IPS-18c (cell line): ENCODE measurements around the gene MRGPRG.

ENCODE experiments used
- H3K4me3 ChIP-seq: 2 replicates; pipeline ENCODE4 v1.7.0; 2013; ENCODE audit warnings: low read depth, mild to moderate bottlenecking, low read length, moderate library complexity; ENCODE audit not compliant: insufficient read depth
- H3K9me3 ChIP-seq: one replicate; pipeline ENCODE4 v1.6.1; 2013; ENCODE audit warnings: mild to moderate bottlenecking, low read length, moderate library complexity; ENCODE audit not compliant: control insufficient read depth, insufficient read depth

The MRGPRG gene

GRCh38 chr11:3200388-3201111 is 18.1 kb downstream of the MRGPRG start:
- H3K9me3 ChIP-seq: no peaks in the 10 kb centered on the region
- H3K4me3 ChIP-seq: no peak overlapping the region

DNA sequence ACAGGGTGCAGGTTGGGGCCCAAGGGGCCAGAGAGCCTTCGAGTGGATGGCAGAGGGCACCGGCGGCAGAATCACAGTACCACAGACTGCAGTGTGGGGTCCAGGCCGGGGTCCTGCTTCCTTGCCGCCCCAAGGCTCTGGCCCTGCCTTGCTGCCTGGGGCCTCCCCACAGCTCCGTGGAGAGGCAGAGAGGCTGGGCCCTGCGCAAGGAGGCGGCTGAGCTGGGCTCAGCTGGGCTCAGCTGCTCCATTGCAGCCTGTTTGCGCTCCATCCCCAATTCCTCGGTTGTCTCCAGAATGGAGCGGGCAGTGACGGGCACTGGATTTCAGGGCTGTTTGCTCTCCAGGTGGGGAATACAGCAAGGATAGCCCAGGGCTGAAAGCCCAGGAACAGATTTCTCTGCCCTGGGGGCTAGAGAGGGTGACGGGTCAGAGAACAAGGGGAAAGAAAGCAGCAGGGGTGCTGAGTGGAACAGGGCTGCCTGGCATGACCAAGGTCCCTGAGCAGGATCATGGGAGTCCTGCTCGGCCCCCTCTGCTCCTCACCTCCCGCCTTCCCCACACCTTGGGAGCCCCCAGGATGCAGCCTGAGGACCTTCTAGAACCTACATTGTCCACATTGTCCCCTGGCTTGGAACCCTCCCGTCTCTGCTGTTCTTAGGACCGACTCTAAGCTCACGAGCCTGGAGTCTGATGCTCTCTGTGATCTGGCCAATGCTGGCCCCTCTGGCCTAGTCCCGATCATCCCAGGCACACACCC is 18.9 kb downstream of the MRGPRG start:
- Histone ChIP-seq H3K4me3 (no peak overlapping the region), H3K9me3 (no peaks in the 10 kb centered on the region)

DNA sequence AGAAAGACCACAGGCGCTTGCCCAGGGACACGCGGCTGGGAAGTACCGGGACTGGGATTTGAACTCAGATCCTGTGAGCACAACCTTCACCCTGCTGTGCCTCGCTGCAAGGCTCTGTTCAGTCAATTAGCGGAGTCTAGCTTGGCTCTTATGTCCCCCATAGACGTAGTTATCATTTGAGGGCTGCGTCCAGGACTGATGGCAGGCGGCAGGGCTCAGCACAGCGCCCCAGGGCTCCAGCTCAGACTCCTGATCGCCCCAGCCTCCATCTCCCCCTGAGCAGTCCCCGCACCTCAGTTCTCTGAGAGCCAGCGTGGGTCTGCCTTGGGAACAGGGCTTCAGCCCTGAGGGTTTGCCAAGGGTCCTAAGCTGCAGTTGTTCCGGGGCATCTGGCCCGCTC is 19.8 kb downstream of the MRGPRG start:
- H3K4me3 ChIP-seq: no peak overlapping the region
- H3K9me3 ChIP-seq: no peaks in the 10 kb centered on the region

GRCh38 chr11:3197878-3198528 is 20.6 kb downstream of the MRGPRG start:
- Histone ChIP-seq H3K4me3 (no peak overlapping the region), H3K9me3 (no peaks in the 10 kb centered on the region)

DNA sequence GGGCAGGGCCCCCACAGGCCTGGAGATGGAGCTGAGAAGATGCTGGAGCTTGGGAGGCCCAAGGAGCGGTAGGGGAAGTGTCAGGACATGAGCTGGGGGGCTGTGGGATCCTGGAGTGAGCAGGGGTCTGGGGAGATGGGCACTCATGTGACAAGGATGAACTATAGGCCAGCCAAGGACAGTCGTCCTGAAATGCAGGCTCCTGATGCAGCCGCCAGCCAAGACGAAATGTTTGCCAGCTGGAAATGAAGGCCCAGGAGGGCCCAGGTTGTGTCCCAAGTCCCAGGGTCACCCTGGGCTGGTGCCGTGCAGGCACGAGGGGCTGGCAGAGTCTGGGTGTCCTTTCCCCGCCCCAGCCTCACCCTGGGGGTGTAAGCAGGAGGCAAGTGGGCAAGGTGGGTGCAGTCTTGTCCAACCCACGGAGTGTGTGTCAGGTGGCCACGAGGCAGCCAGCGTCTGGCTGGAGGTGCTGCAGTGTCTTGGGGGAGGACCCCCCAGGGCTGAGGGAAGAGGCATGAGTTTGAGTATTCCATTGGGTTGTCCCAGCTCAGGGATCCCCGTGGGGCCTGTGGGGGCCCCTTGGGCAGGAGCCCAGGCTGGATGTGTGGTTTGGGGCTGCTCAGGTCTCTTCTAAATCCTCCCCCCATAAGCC is 21.4 kb downstream of the MRGPRG start:
- H3K4me3 ChIP-seq: no peak overlapping the region
- no peaks in the 10 kb centered on the region for H3K9me3 ChIP-seq

- Histone ChIP-seq H3K9me3 (no peaks in the 10 kb centered on the region), H3K4me3 (no peak overlapping the region)
These were observed 22.2 kb downstream of the MRGPRG start for GRCh38 chr11:3196161-3197043.

DNA sequence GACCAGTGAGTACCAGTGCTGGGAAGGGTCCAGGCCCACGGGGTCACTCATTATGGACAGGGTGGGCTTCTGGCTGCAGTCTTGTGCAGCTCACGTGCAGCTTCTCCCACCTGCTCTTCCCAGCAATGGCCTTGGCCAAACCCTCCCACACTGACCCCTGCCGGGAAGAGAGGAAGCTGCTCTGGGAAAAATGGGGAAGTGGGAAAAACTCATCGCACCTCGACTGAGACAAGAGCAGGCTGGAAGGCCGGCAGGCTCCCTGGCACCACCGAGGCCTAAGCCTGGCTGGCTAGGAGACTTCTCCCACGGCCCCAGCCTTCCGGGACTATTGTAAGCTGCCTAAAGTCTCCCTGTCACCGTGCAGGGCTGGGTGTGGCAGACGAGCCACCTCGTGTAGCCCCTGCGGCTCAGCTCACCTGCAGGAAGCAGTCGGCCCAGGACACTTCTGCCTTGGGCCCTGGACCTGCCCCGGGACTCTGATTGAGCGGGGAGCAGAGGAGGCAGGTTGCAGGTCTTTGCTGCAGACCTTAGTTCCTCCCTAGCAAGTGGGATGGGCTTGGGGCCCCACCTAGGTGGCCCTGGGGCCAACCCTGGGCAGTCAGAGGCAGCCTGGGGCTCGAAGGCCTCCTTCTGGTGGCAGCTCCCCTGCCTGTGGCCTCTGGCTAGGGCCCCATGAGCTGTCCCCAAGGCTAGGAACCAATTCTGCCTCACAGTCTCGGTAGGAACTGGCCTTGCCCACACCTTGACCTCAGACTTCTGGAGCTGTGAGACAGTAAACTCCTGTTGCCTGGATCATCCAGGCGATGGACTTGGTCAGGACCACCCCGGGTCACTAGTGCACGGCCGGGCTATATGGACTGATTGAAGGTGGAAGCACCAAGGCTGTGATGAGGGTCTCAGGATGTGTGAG is 23.1 kb downstream of the MRGPRG start:
- Histone ChIP-seq H3K4me3 (no peak overlapping the region), H3K9me3 (no peaks in the 10 kb centered on the region)

- no peaks in the 10 kb centered on the region for H3K9me3 ChIP-seq
- no peak overlapping the region for H3K4me3 ChIP-seq
These were observed 24.4 kb downstream of the MRGPRG start for GRCh38 chr11:3194016-3194816.

DNA sequence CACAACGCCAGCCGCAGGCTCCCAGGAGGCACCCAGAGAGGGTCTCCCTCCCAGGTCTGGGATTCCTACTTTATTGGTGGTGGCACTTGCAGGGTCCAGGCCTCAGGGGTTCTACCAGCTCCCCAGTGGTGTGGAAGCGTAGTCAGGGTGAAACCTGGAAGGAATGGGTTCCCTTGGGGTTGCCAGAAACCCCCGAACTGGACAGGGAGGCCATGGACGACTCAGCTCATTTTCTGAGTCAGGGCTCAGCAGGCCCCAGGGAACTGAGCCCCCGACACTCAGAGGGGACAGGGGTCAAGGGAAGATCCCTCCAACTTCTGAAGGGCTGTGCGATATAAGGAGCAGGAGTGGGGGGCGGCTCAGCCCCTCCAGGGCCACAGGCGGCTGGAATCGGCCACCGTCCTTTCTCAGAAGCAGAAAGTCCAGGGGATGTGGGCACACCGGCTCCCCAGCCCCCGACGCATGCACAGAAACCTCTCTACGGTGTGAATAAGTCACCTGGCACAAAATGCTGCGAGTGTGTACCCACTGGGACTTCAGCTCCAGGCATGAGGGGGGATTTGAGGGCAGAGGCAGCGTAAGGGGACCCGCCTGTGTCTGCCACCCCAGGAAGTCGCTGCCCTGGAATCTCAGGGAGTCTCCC is 25.1 kb downstream of the MRGPRG start:
- Histone ChIP-seq H3K9me3 (no peaks in the 10 kb centered on the region), H3K4me3 (no peak overlapping the region)

- no peaks in the 10 kb centered on the region for H3K9me3 ChIP-seq
These were observed 25.9 kb downstream of the MRGPRG start for GRCh38 chr11:3192511-3193372.

GRCh38 chr11:3191586-3192324 is 26.9 kb downstream of the MRGPRG start:
- H3K4me3 ChIP-seq: no peak overlapping the region
- no peaks in the 10 kb centered on the region for H3K9me3 ChIP-seq

More at GRCh38 chr11:3192511-3193372, 25.9 kb downstream of the MRGPRG start:
- no peak overlapping the region for H3K4me3 ChIP-seq

GRCh38 chr11:3190600-3190999 is 28.0 kb downstream of the MRGPRG start:
- Histone ChIP-seq H3K4me3 (no peak overlapping the region), H3K9me3 (no peaks in the 10 kb centered on the region)

DNA sequence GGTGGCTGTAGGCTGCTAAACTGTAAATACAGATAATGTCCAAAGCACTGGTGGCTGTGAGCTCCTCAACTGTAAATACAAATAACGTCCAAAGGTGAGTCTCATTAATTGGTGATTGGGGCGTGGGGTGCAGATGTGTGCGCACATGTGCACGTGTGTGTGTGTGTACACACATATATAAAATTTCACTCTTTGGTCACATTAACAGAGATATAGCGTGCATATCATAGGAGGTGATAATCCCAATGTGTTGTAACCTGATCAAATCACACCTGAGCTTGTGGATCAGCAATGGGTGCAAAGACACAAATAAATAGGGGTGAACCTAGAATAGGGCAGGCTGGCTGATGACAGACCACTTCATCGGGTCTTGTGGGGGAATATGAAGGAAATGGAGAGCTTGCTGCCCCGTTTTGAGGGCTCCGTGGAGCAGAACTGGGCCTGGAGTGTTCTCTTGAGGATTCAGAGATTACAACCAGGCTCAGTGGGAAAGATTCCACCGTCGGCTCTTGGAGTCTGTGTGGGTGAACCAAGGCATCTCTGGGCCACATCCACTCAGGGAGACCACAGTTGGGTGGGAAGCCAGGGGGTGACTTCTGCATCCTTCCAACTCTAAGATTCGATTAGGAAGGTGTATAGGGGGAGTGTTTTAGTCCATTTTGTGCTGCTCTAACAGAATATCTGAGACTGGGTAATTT is 28.6 kb downstream of the MRGPRG start:
- H3K4me3 ChIP-seq: peak overlapping the region; percentile 38; the same call in 1 of the 2 replicates
- H3K9me3 ChIP-seq: no peaks in the 10 kb centered on the region
